GM19043 (cell line): ENCODE data around the gene BCCIP.

Experiments used
- ATAC-seq: cut with Tn5 transposase; IDR thresholded peaks from one replicate; pipeline ENCODE4 v1.9.1; 2021; ENCODE audit warnings: low read depth; ENCODE audit not compliant: unreplicated experiment

Gene BCCIP

GRCh38 chr10:125883211-125883610, 59.9 kb downstream of the BCCIP start:
- ATAC-seq: no peak
